HG03108 (cell line): ENCODE results near the gene CPNE2.
A peak's percentile ranks its signal among the peaks of the same experiment; 100 is the strongest.
"Not testable (repeated sequence)": the region's sequence is repeated elsewhere in the genome, so short reads cannot be mapped to it uniquely, and the experiment has no call there.

Source experiments
- ATAC-seq: cut with Tn5 transposase; IDR thresholded peaks from one replicate; pipeline ENCODE4 v1.9.1; 2021; ENCODE audit warnings: moderate library complexity; ENCODE audit not compliant: unreplicated experiment

The CPNE2 gene

GRCh38 chr16:57069635-57070370, 22.6 kb upstream of the CPNE2 start:
- no peak for ATAC-seq

- no peak for ATAC-seq
These were observed 22.0 kb upstream of the CPNE2 start for GRCh38 chr16:57070424-57070823.

GRCh38 chr16:57071081-57071732, 21.2 kb upstream of the CPNE2 start:
- ATAC-seq, result not testable (repeated sequence)

GRCh38 chr16:57071831-57072582, 20.4 kb upstream of the CPNE2 start:
- ATAC-seq, result no peak

- no peak for ATAC-seq
These were observed 19.6 kb upstream of the CPNE2 start for GRCh38 chr16:57072616-57073275.

GRCh38 chr16:57077714-57078113, 14.7 kb upstream of the CPNE2 start:
- no peak for ATAC-seq

GRCh38 chr16:57081744-57082143, 10.6 kb upstream of the CPNE2 start:
- ATAC-seq, result no peak

GRCh38 chr16:57082664-57083063, 9.7 kb upstream of the CPNE2 start:
- no peak for ATAC-seq

- ATAC-seq, result no peak
These were observed 8.8 kb upstream of the CPNE2 start for GRCh38 chr16:57083485-57084126.

- peak; percentile 61 for ATAC-seq
These were observed 8.1 kb upstream of the CPNE2 start for GRCh38 chr16:57084257-57084770.

- no peak for ATAC-seq
These were observed 7.4 kb upstream of the CPNE2 start for GRCh38 chr16:57084996-57085395.

GRCh38 chr16:57087003-57087402, 5.4 kb upstream of the CPNE2 start:
- ATAC-seq, result no peak

- ATAC-seq, result no peak
These were observed 3.0 kb upstream of the CPNE2 start for GRCh38 chr16:57089406-57089805.

DNA sequence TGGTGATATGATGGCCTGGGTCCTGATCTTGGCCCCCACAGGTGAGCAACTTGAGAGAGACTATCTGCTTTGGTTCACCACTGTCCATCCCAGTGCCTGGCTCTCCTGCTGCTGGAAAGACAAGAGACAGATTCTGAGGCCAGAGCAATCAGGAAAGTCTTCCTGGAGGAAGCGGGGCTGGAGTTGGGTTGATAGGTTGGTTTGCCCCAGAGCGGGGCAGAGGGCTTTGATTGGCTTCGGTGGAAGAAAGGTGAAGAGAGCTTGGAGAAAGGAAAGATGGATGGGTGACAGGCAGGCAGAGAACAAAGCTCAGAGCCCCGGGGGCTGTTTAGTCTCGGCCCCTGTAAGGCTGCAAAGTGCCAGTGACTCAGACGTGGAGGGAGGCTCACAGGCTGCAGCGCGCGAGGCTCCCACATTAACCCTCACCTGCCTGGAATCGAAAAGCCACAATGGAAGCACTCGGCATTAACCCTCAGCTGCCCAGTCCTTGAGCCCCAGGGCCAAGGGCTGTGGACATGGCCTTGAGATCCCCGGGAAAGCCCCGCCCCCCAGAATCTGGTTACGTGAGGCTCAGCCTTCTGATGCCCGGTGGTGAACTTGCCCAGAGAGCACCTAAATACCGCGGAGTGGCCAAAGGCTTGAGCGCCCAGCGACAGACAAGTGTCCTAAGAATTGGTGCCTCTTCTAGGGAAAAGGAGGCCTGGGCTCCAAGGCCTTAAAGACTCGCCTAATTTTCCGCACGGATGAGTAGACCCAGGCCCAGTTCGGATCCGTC, 996 bp upstream of the CPNE2 start:
- no peak for ATAC-seq

DNA sequence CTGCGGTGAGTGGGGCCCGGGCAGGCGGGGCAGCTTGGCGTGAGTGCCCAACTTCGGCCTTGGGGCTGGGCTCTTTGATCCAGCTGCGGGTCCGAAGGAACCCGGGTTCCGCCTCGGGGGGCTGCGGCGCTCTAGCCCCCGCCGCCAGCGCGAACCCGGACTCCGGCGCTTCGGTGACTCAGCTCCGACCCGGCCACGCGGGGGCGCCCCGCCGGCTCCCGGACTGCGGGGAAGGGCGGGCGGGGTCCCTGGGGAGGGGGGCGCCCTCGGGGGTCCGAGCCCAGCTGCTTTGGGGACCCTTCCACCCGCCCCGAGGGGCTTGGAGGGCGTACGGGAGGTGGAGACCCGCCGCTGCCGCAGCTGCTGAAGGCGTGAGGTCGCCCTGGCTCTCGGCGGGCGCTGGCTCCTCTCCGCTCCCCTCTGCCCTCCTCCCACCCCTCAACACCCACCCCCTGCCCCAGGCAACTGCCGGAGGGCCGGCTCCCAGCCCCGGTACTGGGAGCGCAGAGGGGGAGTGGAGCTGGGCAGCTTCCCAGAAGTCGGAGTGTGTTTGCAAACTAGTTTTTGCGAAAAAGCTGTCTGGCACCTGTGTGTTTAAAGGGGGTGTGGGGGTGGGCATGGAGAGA, 516 bp downstream of the CPNE2 start:
- no peak for ATAC-seq

- no peak for ATAC-seq
These were observed 1.5 kb downstream of the CPNE2 start for GRCh38 chr16:57093666-57094564.

DNA sequence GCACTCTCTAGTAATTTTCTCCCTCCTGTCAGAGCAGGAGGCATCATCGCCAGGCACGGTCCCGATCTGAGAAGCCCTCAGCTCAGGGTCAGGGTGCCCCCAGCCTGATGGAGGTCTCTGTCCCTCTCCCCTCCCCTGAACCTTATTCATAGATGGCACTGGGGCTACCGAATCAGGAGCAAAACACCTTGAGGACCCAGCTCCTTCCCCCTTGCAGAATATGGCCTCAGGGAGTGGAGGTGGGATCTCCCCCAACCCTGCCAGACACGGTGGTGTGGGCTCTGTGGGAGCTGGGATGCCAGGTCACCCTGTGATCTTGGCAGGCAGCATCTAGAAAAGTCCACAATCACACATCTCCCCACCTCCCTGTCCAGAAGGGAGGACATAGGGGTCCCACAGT, 2.5 kb downstream of the CPNE2 start:
- ATAC-seq, result no peak

DNA sequence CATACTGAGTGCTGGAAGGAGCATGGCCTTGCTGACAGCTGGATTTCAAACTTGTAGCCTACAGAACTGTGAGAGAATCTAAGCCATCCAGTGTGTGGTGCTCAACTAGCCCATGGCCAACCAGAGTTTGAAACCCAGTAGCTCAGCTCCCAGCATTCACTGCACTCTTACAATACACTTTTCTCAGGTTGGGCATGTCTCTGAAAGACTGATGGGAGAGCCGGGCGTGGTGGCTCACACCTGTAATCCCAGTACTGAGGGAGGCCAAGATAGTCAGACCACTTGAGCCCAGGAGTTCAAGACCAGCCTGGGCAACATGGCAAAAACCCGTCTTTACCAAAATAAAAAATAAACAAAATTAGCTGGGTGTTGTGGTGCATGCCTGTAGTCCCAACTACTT, 3.8 kb downstream of the CPNE2 start:
- ATAC-seq, result no peak
